HG02973 (cell line): ENCODE data around the gene TRIM3.

Source experiments
- ATAC-seq: cut with Tn5 transposase; IDR thresholded peaks from one replicate; pipeline ENCODE4 v1.9.1; 2021; ENCODE audit warnings: moderate library complexity; ENCODE audit not compliant: unreplicated experiment

TRIM3 gene

DNA sequence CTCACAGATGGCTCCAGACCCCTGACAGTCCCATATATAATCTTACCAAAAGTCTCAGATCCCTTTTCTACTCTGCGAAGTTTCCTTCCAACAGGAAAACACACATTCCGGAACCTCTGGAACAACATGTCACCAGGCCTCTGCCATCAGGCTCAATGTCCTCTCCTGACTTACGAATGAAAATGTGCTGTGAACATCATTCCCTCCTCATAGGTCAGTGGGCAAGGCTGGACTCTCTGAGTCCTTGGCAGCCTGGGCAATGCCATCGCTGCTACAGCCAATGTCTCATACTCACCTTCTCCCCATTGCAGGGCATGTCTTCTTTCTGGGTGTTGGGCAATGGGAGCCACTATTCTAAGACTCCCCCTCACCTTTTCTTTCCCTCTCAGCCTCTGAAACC lies 31.3 kb downstream of the TRIM3 start:
- ATAC-seq, result no peak

DNA sequence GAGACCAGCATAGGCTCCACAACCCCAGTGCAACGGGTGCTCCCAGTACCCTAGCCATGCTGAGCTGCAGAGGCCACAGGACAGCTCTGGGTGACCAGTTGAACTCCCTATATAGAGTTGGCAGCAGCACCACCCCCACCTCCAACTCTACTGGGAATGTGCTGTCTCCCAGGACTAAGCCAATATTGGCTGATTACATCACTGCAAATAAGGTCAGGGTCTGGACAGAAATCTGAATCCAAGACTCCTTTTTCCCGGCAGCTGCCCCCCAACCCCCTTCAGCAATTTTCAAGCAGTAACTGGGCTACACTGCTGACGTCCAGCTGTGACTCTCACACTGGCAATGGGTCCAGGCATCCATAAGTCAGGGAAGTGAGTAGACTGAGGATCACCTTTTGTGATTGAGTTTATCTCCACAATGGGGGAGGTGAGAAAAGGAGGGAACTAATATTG lies 32.8 kb downstream of the TRIM3 start, which contains the start of gene HPX:
Gene HPX, minus strand, starts transcription at position 82 of the 453 bp plus-strand sequence. Its CDS starts 24 bp downstream, at position 58.
- ATAC-seq, result no peak

DNA sequence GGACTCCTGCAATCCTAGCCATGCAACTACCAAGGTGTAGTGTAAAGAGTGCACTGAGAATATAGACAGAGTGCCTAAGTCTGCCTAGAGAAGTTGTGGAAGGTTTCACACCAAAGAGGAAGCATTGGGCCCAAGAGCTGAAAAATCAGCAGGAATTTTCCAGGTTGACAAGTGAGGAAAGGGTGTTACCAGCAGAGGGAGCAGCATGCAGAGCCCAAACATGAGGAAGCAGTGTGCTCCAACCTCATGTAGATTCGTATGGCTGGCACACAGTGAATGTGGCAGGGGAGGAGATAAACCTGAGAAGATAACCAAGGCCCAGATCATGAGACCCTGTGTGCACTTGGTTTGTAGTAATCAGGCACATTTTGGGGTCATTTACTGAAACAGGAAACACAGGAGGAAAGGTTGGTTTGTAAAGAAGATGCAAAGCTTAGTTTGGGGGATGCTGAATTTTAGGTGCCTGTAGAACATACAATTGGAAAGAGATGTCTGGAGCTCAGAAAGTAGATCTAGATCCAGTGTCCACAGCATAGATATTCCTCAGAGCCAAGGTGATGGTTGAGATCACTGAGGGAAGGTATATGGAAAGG lies 34.7 kb downstream of the TRIM3 start:
- no peak for ATAC-seq

DNA sequence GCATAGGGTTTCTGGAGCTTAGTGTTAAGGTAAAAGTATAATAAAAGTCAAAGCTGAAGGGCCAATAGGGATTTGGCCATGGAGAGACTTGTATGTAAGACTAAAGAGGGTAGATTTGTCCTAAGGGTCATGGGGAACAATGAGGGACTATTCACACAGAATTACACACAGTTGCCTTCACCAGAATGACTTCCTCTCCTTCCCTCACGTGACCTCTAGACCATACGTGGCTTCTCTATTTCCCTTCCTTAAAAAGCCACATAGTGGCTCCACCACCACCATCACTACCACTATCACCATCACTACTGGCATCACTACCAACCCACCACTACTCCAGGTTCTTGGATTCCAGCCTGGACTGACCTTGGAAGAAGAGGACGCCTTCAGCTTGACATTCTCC lies 35.7 kb downstream of the TRIM3 start:
- ATAC-seq, result no peak

DNA sequence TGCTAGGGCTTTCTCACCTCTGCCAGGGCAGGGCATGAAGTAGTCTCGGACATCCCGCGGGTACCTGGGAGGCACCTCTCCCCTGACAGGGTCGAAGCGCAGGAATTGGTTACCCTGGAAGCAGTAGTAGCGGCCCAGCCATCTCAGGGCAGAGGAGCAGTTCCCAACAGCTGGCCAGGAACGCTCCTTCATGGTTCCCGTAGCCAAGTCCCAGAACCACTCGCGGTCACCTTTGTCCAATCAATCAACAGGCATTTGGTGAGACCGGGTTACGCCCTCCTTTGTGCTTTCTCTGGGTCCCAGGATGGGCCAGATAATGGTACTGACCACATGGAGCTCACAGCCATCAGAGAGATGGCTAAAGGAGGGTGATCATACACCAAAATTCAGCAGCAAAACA lies 36.3 kb downstream of the TRIM3 start:
- no peak for ATAC-seq

DNA sequence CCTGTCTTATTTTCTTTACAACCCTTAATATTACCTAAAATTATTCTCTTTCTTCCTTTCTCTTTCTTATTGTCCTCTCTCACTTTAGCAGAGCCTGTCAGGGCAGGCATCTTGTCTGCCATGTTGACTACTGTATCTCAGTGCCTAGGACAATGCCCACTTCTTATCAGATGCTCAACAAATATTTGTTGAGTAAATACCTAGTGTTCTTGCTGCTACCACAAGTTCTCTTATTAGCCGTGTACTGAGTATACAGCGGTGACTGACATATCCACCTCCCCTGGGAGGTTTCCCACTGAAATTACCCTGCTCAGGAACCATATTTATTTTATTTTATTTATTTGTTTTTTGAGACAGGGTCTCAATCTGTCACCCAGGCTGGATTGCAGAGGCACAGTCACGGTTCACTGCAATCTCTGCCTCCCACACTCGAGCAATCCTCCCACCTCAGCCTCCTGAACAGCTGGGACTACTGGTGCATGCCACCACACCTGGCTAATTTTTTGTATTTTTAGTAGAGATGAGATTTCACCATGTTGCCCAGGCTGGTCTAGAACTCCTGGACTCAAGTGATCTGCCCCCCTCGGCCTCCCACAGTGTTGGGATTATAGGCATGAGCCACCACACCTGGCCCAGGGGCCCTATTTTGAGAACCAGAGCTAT lies 39.6 kb downstream of the TRIM3 start:
- no peak for ATAC-seq

DNA sequence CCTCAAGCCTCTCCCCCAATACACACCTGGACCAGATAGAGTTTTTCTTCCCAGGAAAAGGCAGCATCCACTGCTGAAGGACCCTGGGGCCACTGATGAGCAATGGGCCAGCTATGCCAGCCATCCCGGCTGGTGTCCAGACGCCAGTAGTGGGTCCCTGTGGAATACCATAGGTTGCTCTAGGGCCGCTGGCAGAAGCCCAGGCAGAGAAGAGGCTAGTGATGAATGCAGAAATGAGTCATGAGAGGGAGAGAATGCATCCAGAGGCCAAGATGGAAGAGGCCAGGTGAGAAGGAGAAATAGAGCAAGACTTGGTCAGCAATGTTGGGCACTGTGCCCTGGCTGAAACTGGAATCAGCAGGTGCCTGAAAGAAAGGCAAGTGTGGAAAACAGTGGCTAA lies 41.9 kb downstream of the TRIM3 start:
- no peak for ATAC-seq

DNA sequence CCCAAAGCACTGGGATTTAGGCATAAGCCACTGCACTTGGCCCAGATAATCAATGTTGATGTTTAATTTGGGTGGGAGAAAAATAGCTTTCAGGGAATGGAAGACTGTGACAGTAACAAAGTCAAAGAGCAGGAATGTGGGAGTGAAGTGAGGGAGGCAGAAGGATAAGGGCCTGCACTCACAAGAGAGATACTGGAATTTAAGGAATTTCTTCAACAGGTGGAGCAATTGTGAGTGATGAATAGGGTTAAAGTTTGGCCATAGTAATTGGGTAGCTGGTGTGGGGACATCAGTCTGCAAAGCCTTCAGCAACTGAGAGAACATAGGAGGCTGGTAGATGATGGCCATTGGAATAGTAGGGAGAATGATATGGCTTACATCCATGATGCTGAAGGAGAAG lies 46.2 kb downstream of the TRIM3 start:
- ATAC-seq, result no peak

DNA sequence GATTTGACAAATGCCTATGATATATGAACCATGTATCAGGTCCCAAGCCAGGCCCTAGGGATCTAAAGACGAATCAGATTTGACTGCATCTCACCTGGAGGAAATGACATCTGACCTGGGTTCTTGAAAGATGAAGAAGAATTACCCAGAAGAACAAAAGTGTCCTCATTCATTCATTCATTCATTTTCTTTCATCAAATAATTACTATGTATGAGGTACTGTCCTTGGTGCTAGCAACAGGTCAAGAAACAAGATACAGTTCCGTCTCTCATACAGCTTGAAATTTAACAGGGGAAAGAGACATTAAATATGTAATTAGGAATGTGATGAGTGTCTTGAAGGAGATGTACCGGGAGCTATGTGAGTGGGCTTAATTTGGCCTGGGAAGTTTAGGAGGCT lies 53.1 kb downstream of the TRIM3 start:
- ATAC-seq, result no peak

DNA sequence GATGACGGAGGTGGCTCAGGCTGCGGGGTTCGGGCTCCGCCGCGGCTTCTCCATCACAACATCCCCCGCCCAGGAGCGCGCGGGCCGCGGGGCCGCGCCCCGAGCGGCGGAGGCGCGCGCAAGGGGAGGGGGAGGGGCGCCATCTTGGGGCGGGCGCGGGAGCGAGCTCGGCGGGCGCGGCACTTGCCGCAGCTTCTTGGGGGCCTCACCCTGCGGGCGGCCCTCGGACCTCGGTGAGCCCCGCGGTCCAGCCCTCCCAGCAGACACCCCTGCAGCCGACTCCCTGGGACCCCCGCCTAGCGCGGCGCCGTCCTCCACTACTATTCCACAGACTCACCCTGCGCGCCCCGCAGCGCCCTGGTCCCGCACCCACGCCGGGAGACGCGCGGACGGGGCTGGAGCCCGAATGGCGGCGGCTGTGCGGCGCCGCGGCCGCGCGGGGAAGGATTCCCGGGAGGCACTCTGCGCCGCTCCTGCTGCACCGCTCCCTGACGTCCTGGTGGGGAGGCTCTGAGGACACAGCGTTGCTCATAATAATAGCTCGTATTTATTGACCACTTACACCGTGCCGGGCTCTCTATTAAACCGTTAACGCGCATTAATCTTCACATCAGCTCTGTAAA lies 54.6 kb downstream of the TRIM3 start, which contains the start of gene APBB1:
Gene APBB1, minus strand, starts transcription at position 86 of the 623 bp plus-strand sequence. CDS start 7,747 bp downstream, outside the sequence.
- peak; percentile 73 for ATAC-seq

DNA sequence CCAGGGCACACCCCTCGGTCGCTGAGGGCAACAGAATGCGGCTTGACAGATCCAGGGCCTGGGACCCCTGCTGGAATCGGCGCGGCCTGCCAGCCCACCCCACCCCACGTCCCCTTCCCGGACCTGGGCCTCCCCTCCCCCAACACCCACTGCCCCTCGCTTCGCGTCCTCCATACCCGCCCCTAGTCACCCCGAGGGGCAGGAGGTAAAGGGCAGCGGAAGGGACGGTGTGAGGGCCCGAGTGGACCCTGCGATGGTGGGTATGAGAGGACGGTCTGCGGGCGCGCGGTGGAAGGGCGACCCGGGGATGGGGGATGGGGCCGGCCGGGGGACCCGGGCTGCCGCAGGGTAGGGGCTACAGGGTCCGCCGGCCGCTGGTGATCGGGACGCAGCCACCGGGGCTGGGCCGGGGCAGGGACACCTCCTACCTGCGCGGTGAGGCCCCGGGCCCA lies 55.2 kb downstream of the TRIM3 start:
- peak; percentile 9 for ATAC-seq

DNA sequence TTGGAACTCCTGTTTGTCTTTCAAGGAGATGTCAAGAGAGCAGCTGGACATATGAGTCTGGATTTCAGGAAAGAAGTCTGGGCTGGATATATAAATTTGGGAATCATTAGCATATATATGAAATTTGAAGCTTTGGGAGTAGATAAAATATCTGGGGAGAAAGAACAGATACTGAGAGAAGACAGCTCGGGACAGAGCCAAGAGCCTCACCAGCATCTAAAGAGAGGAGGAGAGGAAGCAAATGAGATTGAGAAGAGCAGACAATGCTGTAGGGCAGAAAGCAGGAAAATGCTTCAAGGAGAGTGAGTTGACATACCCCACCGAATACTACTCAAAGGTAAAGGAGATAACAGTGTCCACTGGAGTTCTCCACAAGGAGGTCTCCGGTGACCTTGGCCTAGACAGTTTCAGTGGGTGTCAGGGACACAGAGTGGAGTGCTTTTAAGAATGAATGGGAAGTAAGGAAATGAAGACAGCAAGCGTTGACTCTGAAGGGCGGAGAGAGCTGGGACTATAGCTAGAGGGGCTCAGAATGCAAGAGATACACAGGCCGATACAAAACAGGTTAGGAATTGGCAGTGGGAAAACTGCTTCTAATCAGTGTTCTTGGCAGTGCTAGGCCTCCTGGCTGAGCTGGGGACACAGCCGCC lies 55.7 kb downstream of the TRIM3 start:
- no peak for ATAC-seq

DNA sequence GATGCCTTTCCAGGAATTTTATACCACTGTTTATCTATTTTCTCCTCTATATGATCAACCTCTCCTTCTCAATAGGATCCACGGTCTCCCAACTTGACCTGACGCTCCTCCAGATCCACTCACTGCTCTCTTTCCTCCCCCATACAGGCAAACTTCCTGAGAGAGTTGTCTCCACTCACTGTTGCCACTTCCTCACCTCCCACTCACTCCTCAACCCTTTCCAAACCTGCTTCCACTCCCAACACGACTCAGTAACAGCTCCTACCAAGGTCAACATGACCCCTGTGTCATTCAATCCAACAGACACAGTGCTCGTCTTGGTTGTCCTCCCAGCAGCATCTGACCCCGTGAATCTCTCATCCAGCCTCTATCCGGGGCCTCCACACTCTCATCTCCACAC lies 57.9 kb downstream of the TRIM3 start:
- ATAC-seq, result no peak

DNA sequence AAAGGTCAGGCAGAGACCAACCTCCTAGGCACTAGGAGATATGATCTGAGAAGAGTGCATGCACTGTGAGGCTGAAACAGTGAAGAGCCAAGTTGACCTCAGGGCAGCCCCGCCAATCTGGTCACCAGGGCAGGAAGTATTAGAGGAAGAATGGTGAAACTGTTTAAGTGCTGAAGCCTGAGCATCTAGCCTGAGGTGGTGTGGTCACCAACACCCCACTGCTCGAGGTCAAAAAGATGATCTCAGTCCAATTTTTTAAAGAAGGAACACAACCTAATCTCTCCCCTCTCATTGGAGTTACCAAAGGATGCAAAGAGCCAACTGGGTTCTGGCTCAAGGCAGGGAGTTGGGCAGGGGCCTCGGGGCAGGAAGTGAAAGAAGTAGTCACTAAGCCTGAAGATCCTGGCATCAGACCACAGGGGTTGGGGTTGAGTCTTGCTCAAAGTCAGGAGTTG lies 58.8 kb downstream of the TRIM3 start:
- no peak for ATAC-seq

DNA sequence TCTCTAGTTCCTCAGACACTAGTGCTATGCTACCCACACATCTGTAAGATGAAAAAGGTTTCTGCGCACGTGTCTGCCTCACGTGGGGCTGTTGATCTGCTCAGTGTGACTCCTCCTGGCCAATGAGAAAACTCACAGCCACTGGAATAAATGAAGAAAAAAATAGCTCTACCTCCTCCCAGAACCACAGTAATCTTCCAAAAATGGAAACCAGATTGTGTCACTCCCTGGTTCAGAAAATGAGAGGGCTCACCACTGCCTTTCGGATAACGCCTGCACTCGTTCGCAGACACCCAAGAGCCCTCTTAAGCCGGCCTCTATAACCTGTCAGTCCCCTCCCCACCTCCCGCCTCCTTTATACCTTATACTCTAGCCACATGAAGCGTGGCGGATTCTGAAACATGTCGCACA lies 59.9 kb downstream of the TRIM3 start:
- no peak for ATAC-seq

DNA sequence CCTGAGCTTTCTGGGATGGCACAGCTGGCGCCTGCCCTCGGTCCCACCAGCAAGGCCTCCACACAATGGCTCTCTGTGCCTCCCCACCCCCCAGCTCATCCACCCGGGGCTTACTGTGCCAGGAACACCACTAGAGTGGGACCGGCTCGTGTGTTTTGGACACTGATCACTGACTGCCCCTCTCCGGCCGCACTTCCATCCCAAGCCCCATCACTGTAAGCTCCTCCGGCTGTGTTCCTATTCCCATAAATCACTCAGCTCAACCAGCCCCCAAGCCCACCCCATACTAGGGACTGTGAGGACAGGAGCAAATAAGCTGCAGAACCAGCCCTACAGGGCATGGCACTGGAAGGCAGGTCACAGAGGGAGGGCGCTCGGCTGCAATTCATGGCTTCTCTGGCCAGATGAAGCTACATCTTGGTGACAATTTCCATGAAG lies 62.1 kb downstream of the TRIM3 start:
- ATAC-seq, result no peak

DNA sequence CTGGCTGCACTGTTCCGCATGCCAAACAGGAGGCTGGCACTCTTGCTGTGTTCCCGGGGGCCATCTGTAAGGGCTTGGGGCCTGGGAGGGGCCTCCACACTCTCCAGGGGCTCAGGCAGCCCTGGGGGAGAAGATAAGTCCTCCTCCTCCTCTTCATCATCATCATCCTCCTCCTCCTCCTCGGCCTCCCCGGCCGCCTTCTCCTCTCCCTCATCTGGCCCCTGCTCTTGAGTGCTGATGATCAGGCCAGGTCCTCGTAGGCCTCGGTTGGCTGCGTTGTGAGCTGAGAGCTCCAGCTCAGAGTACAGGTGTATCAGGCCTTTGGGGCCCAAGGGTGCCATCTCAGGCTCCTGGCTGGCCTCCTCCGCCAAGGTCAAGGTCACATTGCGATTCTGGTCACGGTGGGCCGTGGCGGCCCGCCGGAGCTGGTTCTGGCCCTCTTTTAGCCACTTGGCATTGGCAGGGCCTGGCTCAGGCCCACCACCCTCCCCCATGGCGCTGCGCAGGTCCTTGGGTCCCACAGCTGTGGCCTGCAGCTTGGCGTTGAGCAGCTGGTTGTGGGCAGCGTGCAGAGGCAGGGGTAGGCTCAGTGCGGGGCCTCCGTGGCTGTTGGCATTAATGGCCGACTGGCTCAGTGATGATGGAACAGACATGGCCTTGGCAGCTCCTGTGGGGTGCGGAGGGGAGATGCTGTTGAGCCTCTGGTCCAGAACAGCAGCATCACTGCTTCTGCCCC lies 62.9 kb downstream of the TRIM3 start:
- no peak for ATAC-seq

DNA sequence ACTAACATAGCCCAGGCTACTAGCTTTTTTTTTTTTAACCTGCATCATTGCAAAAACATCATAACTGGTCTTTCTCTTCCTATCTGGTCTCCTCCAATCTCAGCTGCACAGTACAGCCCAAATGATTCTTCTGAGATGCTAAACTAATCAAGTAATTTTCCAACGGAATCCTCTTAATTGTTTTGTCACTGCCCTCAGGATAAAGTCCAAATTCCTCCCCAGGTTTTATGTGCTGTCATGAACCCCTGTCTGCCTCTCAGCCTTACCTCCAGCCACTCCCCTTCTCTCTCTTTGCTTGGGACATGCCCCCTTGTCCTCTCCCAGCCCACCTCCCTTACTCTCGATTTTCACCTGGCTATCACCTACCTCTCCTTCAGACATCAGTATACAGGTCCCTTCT lies 67.4 kb downstream of the TRIM3 start:
- ATAC-seq, result no peak

DNA sequence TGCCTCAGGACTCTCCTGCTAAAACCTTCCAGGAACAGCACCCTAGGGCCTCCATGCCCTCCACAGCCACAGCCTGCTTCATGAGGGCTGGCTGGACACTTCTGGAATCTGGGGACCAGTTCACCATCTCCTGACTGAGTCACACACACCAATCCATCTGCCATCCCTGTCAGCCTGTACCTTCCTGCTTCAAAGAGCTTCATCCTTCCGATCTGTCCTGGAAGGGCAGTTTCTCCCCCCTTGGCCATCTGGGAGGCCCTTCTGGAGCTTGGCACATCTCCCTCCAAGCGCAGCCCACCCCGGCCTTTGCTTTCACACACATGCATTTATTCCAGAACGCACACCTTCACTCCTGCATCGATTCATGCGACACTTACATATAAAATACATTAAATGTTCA lies 67.9 kb downstream of the TRIM3 start:
- no peak for ATAC-seq

DNA sequence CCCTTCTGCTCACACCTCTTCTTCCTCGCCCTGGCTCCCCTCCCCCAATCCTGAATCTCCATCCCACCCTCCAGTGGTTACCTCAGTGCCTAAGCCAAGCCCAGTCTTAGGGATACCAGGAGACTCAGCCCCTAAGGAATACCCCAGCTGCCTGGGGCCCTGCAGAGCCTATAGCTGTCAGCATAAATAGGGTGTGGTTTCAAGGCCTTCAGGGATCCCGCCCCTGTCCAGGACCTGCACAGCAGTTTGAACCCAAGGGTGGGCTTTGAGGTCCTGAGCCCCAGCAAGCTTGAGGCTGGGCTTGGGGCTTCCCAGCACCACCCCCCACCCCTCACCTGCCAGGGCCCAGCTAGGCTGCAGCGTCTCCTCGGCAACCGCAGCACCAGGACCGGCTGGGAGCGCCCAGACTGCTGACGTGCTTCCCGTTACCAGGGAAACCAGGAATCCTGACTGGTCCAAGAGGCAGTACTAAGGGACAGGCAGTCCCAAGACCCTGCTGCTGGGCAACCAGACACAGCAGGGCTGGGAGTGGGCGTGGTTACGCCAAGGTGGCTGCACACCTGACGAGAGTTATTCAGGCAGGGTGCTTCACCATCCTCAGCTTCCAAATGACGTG lies 68.6 kb downstream of the TRIM3 start:
- ATAC-seq, result no peak
